Hepatocyte (in vitro differentiated cells): ENCODE results near the gene APEX1. TPM values are rescaled to one million over a fixed set of nuclear protein-coding genes. Genes with fewer than 3 reads are reported as not detected.

ENCODE experiments used
- DNase-seq: peaks from one replicate; pipeline ENCODE4 v3.0.0-alpha.2; 2016; ENCODE audit warnings: low spot score
- H2AFZ ChIP-seq: fragments of 200-600 bp; sonication (generic); 2 replicates; pipeline ENCODE4 v1.6.0; 2016; ENCODE audit warnings: antibody characterized with exemption, mild to moderate bottlenecking
- H3K27ac ChIP-seq: fragments of 200-600 bp; sonication (generic); 2 replicates; pipeline ENCODE4 v1.5.1; 2016; ENCODE audit warnings: mild to moderate bottlenecking
- H3K27me3 ChIP-seq: fragments of 200-600 bp; sonication (generic); 2 replicates; pipeline ENCODE4 v1.6.1; 2016
- H3K36me3 ChIP-seq: fragments of 200-600 bp; sonication (generic); replicated peaks from 2 replicates; pipeline ENCODE4 v1.5.1; 2016; ENCODE audit warnings: low read depth; ENCODE audit not compliant: insufficient read depth
- H3K4me1 ChIP-seq: fragments of 200-600 bp; sonication (generic); 2 replicates; pipeline ENCODE4 v1.5.1; 2016; ENCODE audit warnings: mild to moderate bottlenecking, moderate library complexity; ENCODE audit not compliant: insufficient read depth
- H3K4me2 ChIP-seq: fragments of 200-600 bp; sonication (generic); 2 replicates; pipeline ENCODE4 v1.6.0; 2016
- H3K4me3 ChIP-seq: fragments of 200-600 bp; sonication (generic); 2 replicates; pipeline ENCODE4 v1.5.1; 2016; ENCODE audit warnings: mild to moderate bottlenecking
- H3K79me2 ChIP-seq: fragments of 200-600 bp; sonication (generic); 2 replicates; pipeline ENCODE4 v1.6.0; 2017; ENCODE audit warnings: mild to moderate bottlenecking
- H3K9me2 ChIP-seq: fragments of 200-600 bp; sonication (generic); replicated peaks from 2 replicates; pipeline ENCODE4 v1.6.0; 2017; ENCODE audit warnings: mild to moderate bottlenecking; ENCODE audit not compliant: insufficient read depth
- H3K9me3 ChIP-seq: fragments of 200-600 bp; sonication (generic); 2 replicates; pipeline ENCODE4 v1.5.1; 2016; ENCODE audit warnings: low read depth, mild to moderate bottlenecking
- H4K20me1 ChIP-seq: fragments of 200-600 bp; sonication (generic); 2 replicates; pipeline ENCODE4 v1.6.0; 2016; ENCODE audit warnings: mild to moderate bottlenecking; ENCODE audit not compliant: insufficient read depth, poor library complexity, severe bottlenecking
- CTCF ChIP-seq: fragments of 200-600 bp; sonication (generic); IDR thresholded peaks from 2 replicates; pipeline ENCODE4 v1.5.1; 2016; ENCODE audit warnings: antibody characterized with exemption, mild to moderate bottlenecking; ENCODE audit not compliant: poor library complexity
- EZH2 ChIP-seq: fragments of 200-600 bp; sonication (generic); IDR thresholded peaks from 2 replicates; pipeline ENCODE4 v1.6.1; 2016; ENCODE audit warnings: antibody characterized with exemption, mild to moderate bottlenecking, borderline replicate concordance
- EZH2phosphoT487 ChIP-seq: fragments of 200-600 bp; sonication (generic); IDR thresholded peaks from one replicate; pipeline ENCODE4 v1.6.1; 2018; ENCODE audit warnings: antibody characterized with exemption, mild to moderate bottlenecking, low read depth, moderate library complexity; ENCODE audit not compliant: unreplicated experiment, severe bottlenecking
- WGBS: methylation state at CpG from one replicate; pipeline ENCODE4 v1.1.6; 2016; ENCODE audit warnings: low lambda C conversion rate; ENCODE audit errors: missing lambda C conversion rate; 5-methylcytosine and 5-hydroxymethylcytosine counted together
- polyA plus RNA-seq: library from polyadenylated mRNA; unstranded; fragments of >200 nt; fragmentation: Nextera tagmentation; extraction: Ambion mirVana; gene quantifications from 2 replicates; pipeline ENCODE4 v1.2.1, GENCODE V29; 2016
- total RNA-seq: library from RNA; depleted of rRNA; stranded (reverse); fragments of >200 nt; gene quantifications from 2 replicates; pipeline ENCODE4 v1.2.3, GENCODE V29; 2014

APEX1 gene
- total and polyA plus RNA-seq, 2 experiments from 2014 or later, result 56.5 to 147 TPM

DNA sequence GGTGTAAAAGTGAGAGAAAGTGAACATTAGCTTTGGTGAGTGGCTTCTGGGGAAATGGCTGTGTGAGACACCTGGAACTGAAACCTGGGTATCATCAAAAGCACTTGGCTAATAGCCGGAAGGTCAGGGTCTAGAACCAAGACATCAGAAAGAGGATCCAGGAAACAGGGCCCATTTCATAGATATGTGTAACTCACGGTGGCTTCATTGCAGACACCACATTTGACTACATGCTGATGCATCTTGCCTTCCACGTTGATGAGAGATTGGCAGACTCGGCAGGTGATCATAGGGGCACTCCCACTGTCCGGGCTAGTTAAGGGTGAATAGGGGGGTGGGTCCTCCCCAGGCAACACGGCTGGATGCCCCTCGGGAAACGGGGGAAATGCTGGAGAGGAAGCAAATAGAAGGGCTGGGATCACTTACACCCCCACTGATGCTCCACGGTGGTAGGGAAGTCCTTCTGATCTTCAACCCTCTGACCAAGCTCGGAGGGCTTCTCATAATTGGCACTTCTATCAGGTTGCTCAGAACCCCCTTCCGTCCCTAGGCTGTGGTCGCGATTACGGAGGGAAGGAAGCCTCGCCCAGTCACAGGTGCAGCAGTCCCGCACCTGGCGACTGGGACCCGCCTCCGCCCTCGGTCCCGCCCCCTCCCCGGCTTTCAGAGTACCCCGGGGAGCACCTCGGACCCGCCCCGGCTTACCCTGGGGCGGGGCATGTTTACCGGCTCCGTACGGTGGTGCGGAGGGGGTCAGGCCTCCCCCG lies 5.6 kb downstream of the APEX1 start:
- Histone ChIP-seq H3K9me2 (no peaks in the 10 kb centered on the region), H3K27me3 (no peaks in the 10 kb centered on the region), H4K20me1 (peaks cover 4% of the 10 kb centered on the region), H3K27ac (peak overlapping the region; percentile 94), H3K4me2 (peak overlapping the region; percentile 95), H3K4me3 (peak overlapping the region; percentile 37), H3K4me1 (peaks cover 24% of the 10 kb centered on the region), H2AFZ (no peak overlapping the region), H3K36me3 (no peaks in the 10 kb centered on the region), H3K79me2 (peaks cover 51% of the 10 kb centered on the region), H3K9me3 (no peaks in the 10 kb centered on the region)
- WGBS, result 12% methylated on average over 21 of the region's 32 CpGs
- TF ChIP-seq EZH2 (no peak), EZH2phosphoT487 (no peak), CTCF (no peak)
- peak; percentile 81 for DNase-seq

GRCh38 chr14:20461225-20462141 lies 6.5 kb downstream of the APEX1 start, which contains the start of gene PIP4P1:
TSS of gene PIP4P1 (minus strand) at chr14:20461434. CDS start at chr14:20461325, 109 bp downstream.
- H3K9me2 ChIP-seq, result no peaks in the 10 kb centered on the region
- H3K79me2 ChIP-seq, result peaks cover 43% of the 10 kb centered on the region
- WGBS, result 1% methylated on average over 41 of the region's 67 CpGs
- H2AFZ ChIP-seq, result peak within 1 kb of the TSS; percentile 53
- peaks cover 4% of the 10 kb centered on the region for H4K20me1 ChIP-seq
- H3K4me2 ChIP-seq, result peak within 1 kb of the TSS; percentile 95
- peak; percentile 99 for DNase-seq
- peak within 1 kb of the TSS; percentile 37 for H3K4me3 ChIP-seq
- no peaks in the 10 kb centered on the region for H3K9me3 ChIP-seq
- peak within 1 kb of the TSS; percentile 94 for H3K27ac ChIP-seq
- no peaks in the 10 kb centered on the region for H3K36me3 ChIP-seq
- H3K4me1 ChIP-seq, result peaks cover 21% of the 10 kb centered on the region
- H3K27me3 ChIP-seq, result no peaks in the 10 kb centered on the region
- TF ChIP-seq EZH2phosphoT487, result no peak
- TF ChIP-seq EZH2, result no peak
- no peak for TF ChIP-seq CTCF

GRCh38 chr14:20468764-20469241 lies 13.8 kb downstream of the APEX1 start:
- Histone ChIP-seq H3K4me3 (peak overlapping the region; percentile 65), H3K4me1 (peaks cover 9% of the 10 kb centered on the region), H3K27ac (peak overlapping the region; percentile 89), H3K4me2 (peak overlapping the region; percentile 94), H2AFZ (peak overlapping the region; percentile 55), H3K27me3 (no peaks in the 10 kb centered on the region), H3K36me3 (no peaks in the 10 kb centered on the region), H3K9me3 (no peaks in the 10 kb centered on the region), H3K79me2 (peaks cover 26% of the 10 kb centered on the region), H3K9me2 (no peaks in the 10 kb centered on the region), H4K20me1 (no peaks in the 10 kb centered on the region)
- WGBS, result 34% methylated on average over 16 of the region's 16 CpGs
- TF ChIP-seq EZH2 (no peak), EZH2phosphoT487 (no peak), CTCF (no peak)
- DNase-seq, result peak; percentile 16
